Medulla oblongata (tissue), 1 donor: ENCODE measurements around the gene FAM43B.

ENCODE experiments used
- DNase-seq: peaks from one replicate; pipeline ENCODE4 v3.0.0-alpha.2; 2015; ENCODE audit errors: extremely low spot score

Gene FAM43B

DNA sequence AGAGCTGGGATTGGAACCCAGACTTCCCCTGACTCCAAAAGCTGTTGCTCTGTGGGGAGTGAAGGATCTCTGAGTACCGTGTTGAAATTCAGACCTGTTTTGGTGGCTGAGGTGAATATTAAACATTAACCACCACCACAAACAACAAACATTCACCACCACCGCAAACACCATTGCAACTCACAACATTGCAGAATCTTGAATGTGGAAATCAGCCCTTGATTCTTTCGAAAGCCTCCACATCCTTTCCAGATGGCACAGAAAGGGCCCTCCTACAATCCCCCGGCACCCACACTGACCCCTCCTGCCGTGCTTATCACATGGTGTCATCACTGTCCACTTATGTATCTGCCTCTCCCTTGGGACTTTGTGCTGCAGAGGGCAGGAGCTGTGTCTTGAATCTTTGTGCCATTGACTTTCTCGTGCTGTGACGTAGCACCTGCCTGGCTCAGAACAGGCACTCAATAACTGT, 38.0 kb downstream of the FAM43B start:
- DNase-seq = no peak

DNA sequence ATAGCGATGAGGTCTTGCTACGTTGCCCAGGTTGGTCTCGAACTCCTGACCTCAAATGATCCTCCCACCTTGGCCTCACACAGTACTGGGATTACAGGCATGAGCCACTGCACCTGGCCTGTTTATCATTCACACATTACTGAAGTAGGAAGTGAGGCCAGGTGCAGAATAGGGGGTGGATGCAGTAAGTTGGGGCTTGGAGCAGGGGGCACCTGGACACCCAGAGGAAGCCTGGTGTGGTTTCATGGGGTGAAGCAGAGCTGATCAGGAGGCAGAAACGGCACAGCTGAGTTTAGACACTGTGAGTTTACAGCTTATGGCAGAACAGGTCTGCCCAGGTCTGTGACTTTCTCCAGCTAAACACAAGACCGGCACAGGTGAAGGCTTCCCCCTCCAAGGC, 41.4 kb downstream of the FAM43B start:
- DNase-seq = no peak

DNA sequence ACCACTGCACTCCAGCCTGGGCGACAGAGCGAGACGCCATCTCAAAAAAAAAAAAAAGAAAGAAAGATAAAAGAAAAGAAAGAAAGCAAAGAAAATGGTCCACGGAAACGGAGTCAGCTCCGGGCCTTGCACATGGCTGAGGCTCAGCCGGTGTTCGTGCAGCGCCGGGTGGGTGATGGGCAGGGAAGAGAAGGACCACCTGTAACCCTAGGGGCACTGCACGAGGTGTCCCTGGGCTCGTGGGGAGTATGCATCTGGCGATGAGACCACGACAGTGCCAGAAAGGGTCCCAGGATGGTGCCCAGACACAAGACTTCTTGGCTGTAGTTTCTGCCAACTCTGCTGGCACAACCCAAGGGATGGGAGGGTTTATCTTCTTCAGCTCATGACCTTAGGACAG, 42.4 kb downstream of the FAM43B start:
- DNase-seq = no peak

DNA sequence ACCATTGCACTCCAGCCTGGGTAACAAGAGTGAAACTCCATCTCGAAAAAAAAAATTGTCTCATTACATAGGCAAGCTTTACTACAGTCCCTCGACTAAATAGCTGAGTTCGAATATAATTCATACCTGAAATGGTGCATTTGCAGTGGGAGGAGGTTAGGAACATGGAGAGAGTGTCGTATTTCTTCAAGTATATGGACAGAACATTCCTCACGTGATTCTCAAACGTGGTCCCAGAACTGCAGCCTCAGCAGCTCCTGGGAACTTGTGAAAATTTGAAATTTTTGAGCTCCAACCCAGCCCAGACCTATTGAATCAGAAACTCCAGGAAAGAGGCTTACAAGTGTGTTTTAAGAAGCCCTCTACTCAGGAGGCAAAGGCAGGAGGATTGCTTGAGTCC, 43.7 kb downstream of the FAM43B start:
- DNase-seq = no peak

DNA sequence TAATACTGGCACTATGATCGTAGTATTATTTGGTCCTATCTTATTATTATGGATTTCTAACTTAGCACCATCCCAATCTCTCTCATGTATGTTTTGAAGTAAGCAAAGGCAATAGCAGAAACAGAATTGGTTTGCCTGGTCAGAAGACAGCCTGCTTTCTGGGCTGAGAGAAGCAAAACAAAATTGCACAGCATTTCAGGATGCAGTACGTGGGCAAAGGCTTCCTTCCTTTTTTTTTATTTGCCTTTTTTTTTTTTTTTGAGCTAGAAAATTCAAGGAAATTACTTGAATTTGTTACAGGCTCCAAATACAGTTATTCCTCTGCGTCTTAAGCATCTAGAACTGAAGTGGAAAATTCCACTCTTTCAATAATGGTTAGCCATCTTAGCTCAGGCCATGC, 45.3 kb downstream of the FAM43B start:
- no peak for DNase-seq

DNA sequence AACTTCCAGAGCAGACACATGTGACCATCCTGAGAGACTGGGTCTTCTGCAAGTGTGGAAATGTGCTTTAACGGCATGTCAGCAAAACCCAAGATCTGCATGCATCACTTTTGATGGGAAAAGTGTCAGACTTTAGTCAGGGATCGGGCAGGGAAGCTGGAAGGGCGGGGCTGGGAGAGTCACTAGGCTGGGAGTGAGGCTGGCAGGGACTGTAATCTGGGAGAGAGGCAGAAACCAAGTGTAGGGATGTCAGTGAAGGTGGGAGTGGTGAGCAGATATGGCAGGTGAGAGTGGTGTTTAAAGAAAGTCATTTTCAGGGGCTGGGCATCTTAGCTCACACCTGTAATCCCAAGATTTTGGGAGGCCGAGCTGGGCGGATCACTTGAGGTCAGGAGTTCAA, 47.8 kb downstream of the FAM43B start:
- no peak for DNase-seq

DNA sequence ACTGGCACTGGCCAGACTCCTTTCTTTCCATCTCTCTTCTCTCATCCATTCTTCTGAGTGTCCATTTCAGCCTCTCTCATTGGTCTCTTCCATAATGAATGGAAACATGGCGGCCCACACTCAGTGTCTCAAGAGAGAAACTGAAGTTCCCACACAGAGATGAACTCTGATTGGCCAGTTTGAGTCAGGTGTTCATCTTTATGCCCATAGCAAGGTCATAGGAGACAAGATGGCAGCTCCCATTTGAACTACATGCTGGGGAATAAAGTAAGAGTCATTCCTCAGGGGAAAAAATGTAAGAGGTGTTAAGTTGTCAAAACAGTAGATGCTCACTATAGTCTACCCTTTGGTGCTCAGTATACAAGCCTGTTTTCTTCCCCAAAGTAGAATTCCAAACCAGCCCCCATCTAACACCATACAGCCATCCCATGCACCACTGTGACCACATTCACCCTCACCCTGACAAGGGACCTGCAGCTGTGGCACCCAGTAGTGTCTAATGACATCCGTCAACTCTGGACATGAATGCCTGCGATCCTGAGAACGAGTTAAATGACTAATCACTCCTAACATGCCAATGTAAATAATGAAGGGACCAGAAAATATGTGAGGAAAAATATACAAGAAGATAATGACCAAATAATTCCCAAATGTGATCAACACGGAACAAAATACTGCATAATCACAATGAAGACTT, 48.9 kb downstream of the FAM43B start:
- no peak for DNase-seq

DNA sequence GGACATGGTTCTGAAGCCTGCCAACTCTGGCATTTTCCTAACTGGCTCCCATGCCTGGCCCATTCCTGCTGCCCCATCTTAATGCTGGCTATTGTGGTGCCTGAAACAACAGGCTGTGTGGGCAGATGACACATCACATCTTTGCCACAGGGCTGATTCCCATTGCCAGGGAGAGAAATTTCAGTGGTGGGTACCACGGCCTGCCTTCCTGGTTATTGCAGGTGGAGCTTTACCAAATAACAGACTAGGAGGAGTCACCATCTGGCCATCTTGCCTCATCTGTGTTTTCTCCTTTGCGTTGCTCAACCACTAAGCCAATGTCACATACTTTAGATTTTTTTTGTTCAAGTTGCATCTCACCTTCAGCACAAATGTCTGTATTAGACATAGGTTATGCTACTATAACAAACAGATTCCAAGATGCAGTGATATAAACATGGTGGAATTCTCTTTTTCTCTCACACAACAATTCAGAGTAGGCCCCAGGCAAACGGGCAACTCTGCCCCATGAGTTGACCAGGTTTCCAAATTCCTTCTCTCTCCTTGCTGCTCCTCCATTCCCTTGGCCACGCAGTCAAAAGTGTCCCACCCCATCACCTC, 50.6 kb downstream of the FAM43B start:
- DNase-seq = no peak

DNA sequence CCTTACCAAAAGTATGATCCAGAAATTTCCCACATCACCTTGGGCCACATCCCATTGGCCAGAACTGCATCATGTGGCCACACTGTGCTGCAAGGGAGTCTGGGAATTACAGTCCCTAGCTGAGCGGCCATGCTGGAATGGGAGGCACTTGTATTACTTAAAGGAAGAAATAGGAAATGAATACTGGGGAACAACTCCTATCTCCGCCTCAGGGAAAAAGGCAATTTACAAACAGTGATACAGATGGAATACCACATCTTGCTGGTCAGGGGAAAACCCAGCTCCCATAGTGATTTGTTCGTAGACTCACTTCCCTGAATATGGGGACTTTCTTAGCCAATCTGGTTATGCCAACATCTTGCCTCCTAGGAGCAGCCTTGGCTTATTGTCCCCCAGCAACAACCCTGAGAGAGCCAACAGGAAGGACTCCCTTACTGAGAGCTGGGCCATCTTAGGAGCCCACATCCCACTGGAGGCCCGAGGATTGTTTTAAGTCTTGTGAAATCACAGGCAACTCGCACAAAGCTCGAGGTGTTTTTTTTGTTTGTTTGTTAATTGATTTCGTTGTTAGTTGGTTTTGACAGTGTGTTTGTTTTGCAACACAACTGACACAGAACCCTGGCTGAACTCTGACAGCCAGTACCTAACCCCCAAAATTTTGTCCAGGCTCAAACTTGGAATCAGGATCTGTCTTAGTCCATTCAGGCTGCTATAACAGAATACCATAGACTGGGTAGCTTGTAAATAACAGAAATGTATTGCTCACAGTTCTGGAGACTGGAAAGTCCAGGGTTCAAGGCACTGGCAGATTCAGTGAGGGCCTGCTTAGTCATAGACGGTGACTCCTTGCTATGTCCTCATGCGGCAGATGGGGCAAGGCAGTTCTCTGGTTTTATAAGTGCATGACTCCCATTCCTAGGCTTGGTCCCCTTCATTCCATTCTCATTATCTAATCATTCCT, 51.4 kb downstream of the FAM43B start:
- no peak for DNase-seq
